HG03442 (cell line): ENCODE results near the gene SLC16A1.
"Not testable (repeated sequence)": the region's sequence is repeated elsewhere in the genome, so short reads cannot be mapped to it uniquely, and the experiment has no call there.

Experiments
- ATAC-seq: cut with Tn5 transposase; IDR thresholded peaks from one replicate; pipeline ENCODE4 v1.9.1; 2021; ENCODE audit warnings: mild to moderate bottlenecking, moderate library complexity; ENCODE audit not compliant: unreplicated experiment

The SLC16A1 gene

GRCh38 chr1:112888630-112889029, 67.4 kb downstream of the SLC16A1 start:
- ATAC-seq: no peak

GRCh38 chr1:112887599-112888283, 68.3 kb downstream of the SLC16A1 start:
- no peak for ATAC-seq

- ATAC-seq: not testable (repeated sequence)
These were observed 71.0 kb downstream of the SLC16A1 start for GRCh38 chr1:112884996-112885395.

- ATAC-seq: no peak
These were observed 73.7 kb downstream of the SLC16A1 start for GRCh38 chr1:112882271-112882744.

- ATAC-seq: no peak
These were observed 74.3 kb downstream of the SLC16A1 start for GRCh38 chr1:112881742-112882127.

GRCh38 chr1:112879834-112880233, 76.2 kb downstream of the SLC16A1 start:
- no peak for ATAC-seq

- ATAC-seq: no peak
These were observed 77.7 kb downstream of the SLC16A1 start for GRCh38 chr1:112878321-112878720.

- no peak for ATAC-seq
These were observed 78.2 kb downstream of the SLC16A1 start for GRCh38 chr1:112877750-112878149.

- ATAC-seq: no peak
These were observed 79.7 kb downstream of the SLC16A1 start for GRCh38 chr1:112876315-112876714.

- ATAC-seq: no peak
These were observed 83.4 kb downstream of the SLC16A1 start for GRCh38 chr1:112872551-112872962.

GRCh38 chr1:112870887-112871646, 84.9 kb downstream of the SLC16A1 start:
- no peak for ATAC-seq

- no peak for ATAC-seq
These were observed 86.1 kb downstream of the SLC16A1 start for GRCh38 chr1:112869895-112870294.

- no peak for ATAC-seq
These were observed 87.8 kb downstream of the SLC16A1 start for GRCh38 chr1:112868191-112868590.

GRCh38 chr1:112866981-112867380, 89.0 kb downstream of the SLC16A1 start:
- no peak for ATAC-seq

- no peak for ATAC-seq
These were observed 89.8 kb downstream of the SLC16A1 start for GRCh38 chr1:112866151-112866550.

- no peak for ATAC-seq
These were observed 93.1 kb downstream of the SLC16A1 start for GRCh38 chr1:112862753-112863426.
